ACHN (cell line): Measurements from ENCODE around the gene FGF1.

Experiments
- DNase-seq: peaks from one replicate; pipeline ENCODE4 v3.0.0-alpha.2; 2015
- in situ Hi-C: cut with HindIII; loops from 2 replicates; pipeline ENCODE4 v1.10.0; 2017; ENCODE audit warnings: low sequenced_read_pairs, low pct_ligation_motif_present, low pct_unique_long_range_greater_than_20kb

FGF1 gene

GRCh38 chr5:142676318-142676717, 9.6 kb downstream of the FGF1 start:
- DNase-seq = no peak
- in situ Hi-C loops = no loop called here

- no peak for DNase-seq
- in situ Hi-C loops = no loop called here
These were observed 11.1 kb downstream of the FGF1 start for GRCh38 chr5:142674531-142675469.

GRCh38 chr5:142671801-142672200, 14.1 kb downstream of the FGF1 start:
- in situ Hi-C loops = no loop called here

GRCh38 chr5:142671266-142671665, 14.6 kb downstream of the FGF1 start:
- DNase-seq = no peak
- in situ Hi-C loops = no loop called here

More at GRCh38 chr5:142671801-142672200, 14.1 kb downstream of the FGF1 start:
- DNase-seq = peak; percentile 35

- DNase-seq = no peak
- in situ Hi-C loops = no loop called here
These were observed 15.1 kb downstream of the FGF1 start for GRCh38 chr5:142670804-142671203.

GRCh38 chr5:142669477-142669876, 16.4 kb downstream of the FGF1 start:
- DNase-seq = no peak
- in situ Hi-C loops = no loop called here

- DNase-seq = no peak
- in situ Hi-C loops = no loop called here
These were observed 17.6 kb downstream of the FGF1 start for GRCh38 chr5:142668336-142668735.

GRCh38 chr5:142667831-142668230, 18.1 kb downstream of the FGF1 start:
- no peak for DNase-seq
- in situ Hi-C loops = no loop called here

GRCh38 chr5:142664636-142665035, 21.3 kb downstream of the FGF1 start:
- DNase-seq = no peak
- in situ Hi-C loops = no loop called here

- no peak for DNase-seq
- in situ Hi-C loops = no loop called here
These were observed 21.8 kb downstream of the FGF1 start for GRCh38 chr5:142664067-142664466.

- DNase-seq = no peak
- in situ Hi-C loops = no loop called here
These were observed 22.6 kb downstream of the FGF1 start for GRCh38 chr5:142663246-142663645.

GRCh38 chr5:142661957-142662356, 23.9 kb downstream of the FGF1 start:
- in situ Hi-C loops = no loop called here
- DNase-seq = no peak

- in situ Hi-C loops = no loop called here
- DNase-seq = no peak
These were observed 24.7 kb downstream of the FGF1 start for GRCh38 chr5:142661143-142661542.

GRCh38 chr5:142660731-142661130, 25.2 kb downstream of the FGF1 start:
- in situ Hi-C loops = no loop called here
- no peak for DNase-seq

- DNase-seq = no peak
- in situ Hi-C loops = no loop called here
These were observed 25.7 kb downstream of the FGF1 start for GRCh38 chr5:142660196-142660595.

- DNase-seq = no peak
- in situ Hi-C loops = no loop called here
These were observed 26.5 kb downstream of the FGF1 start for GRCh38 chr5:142659405-142659804.

GRCh38 chr5:142658278-142658677, 27.6 kb downstream of the FGF1 start:
- DNase-seq = no peak
- in situ Hi-C loops = no loop called here

- in situ Hi-C loops = no loop called here
- no peak for DNase-seq
These were observed 28.4 kb downstream of the FGF1 start for GRCh38 chr5:142657446-142657845.

GRCh38 chr5:142655339-142656267, 30.3 kb downstream of the FGF1 start:
- DNase-seq = peak; percentile 64
- in situ Hi-C loops = no loop called here
